ENCODE measurements around the gene PLPP1.

- TF ChIP-seq, protein P1, sequence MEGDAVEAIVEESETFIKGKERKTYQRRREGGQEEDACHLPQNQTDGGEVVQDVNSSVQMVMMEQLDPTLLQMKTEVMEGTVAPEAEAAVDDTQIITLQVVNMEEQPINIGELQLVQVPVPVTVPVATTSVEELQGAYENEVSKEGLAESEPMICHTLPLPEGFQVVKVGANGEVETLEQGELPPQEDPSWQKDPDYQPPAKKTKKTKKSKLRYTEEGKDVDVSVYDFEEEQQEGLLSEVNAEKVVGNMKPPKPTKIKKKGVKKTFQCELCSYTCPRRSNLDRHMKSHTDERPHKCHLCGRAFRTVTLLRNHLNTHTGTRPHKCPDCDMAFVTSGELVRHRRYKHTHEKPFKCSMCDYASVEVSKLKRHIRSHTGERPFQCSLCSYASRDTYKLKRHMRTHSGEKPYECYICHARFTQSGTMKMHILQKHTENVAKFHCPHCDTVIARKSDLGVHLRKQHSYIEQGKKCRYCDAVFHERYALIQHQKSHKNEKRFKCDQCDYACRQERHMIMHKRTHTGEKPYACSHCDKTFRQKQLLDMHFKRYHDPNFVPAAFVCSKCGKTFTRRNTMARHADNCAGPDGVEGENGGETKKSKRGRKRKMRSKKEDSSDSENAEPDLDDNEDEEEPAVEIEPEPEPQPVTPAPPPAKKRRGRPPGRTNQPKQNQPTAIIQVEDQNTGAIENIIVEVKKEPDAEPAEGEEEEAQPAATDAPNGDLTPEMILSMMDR (IDR thresholded peaks at IDR 0.05) = no peak
- TF ChIP-seq POLR2A (IDR thresholded peaks at IDR 0.05) = no peak
Measured at GRCh38 chr5:55471468-55471867, 63.3 kb downstream of the PLPP1 start.

Data from testis (tissue), 2 donors.